HepG2 (cell line): ENCODE data around the gene AHCY. TPM values are rescaled to one million over a fixed set of nuclear protein-coding genes. Genes with fewer than 3 reads are reported as not detected.

Source experiments
- ARNTL ChIP-seq: sonication (generic); formaldehyde crosslinking; IDR thresholded peaks from 2 replicates; pipeline ENCODE4 v1.4.0; 2020; ENCODE audit warnings: mild to moderate bottlenecking, missing genetic modification reagents
- ELF1 ChIP-seq: sonication (generic); formaldehyde crosslinking; IDR thresholded peaks from 2 replicates; pipeline ENCODE4 v1.4.0; 2020; ENCODE audit warnings: missing genetic modification reagents
- GATA4 ChIP-seq: sonication (generic); IDR thresholded peaks from 2 replicates; pipeline ENCODE4 v1.6.1; 2016; ENCODE audit warnings: antibody characterized with exemption, low read depth, borderline replicate concordance
- HMG20B ChIP-seq: conservative IDR thresholded peaks from 2 replicates; pipeline ENCODE4 v1.6.1; 2016; ENCODE audit warnings: missing genetic modification reagents, missing compliant biosample characterization
- KDM3A ChIP-seq: IDR thresholded peaks from 2 replicates; pipeline ENCODE4 v1.6.1; 2018; ENCODE audit warnings: low read depth, missing compliant biosample characterization
- NFRKB ChIP-seq: fragments of 450-650 bp; IDR thresholded peaks from 2 replicates; pipeline ENCODE4 v1.6.1; 2017
- RCOR2 ChIP-seq: IDR thresholded peaks from 2 replicates; pipeline ENCODE4 v1.6.1; 2016; ENCODE audit warnings: missing biosample characterization, missing genetic modification reagents
- SNAPC2 ChIP-seq: sonication (generic); formaldehyde crosslinking; IDR thresholded peaks from 2 replicates; pipeline ENCODE4 v1.8.1; 2022; ENCODE audit warnings: mild to moderate bottlenecking, missing genetic modification reagents
- TSC22D2 ChIP-seq: sonication (generic); formaldehyde crosslinking; IDR thresholded peaks from 2 replicates; pipeline ENCODE4 v1.5.1; 2020; ENCODE audit warnings: missing genetic modification reagents, mild to moderate bottlenecking, borderline replicate concordance
- ZMYM3 ChIP-seq: sonication (generic); formaldehyde crosslinking; IDR thresholded peaks from 2 replicates; pipeline ENCODE4 v1.5.1; 2020; ENCODE audit warnings: mild to moderate bottlenecking, missing genetic modification reagents
- ZNF782 ChIP-seq: sonication (generic); formaldehyde crosslinking; IDR thresholded peaks from 2 replicates; pipeline ENCODE4 v1.4.0; 2020; ENCODE audit warnings: missing genetic modification reagents, mild to moderate bottlenecking, borderline replicate concordance
- polyA plus RNA-seq, 8 experiments: library from polyadenylated mRNA; depleted of rRNA in 3 of 8; stranded (reverse) in 7 of 8; unstranded in 1 of 8; fragments of >200 nt; fragmentation: Illumina TruSeq in 4 of 8; extraction: Trizol in 4 of 8; gene quantifications; 2 replicates each; pipeline versions ENCODE4 v1.2.1 to v1.2.3, GENCODE V29; 2011 to 2016; ENCODE audit warnings: low read depth in 4 of 8, missing spikeins in 1 of 8, mixed read lengths in 1 of 8; ENCODE audit not compliant: insufficient read depth in 1 of 8
- total RNA-seq, 5 experiments: library from RNA; depleted of rRNA; stranded (reverse); fragments of >200 nt; fragmentation: Illumina TruSeq; extraction: Trizol; gene quantifications; 2 replicates each; pipeline ENCODE4 v1.2.3, GENCODE V29; 2016; ENCODE audit warnings: low read depth in 1 of 5
- TF ChIP-seq, protein P1 (sequence below): sonication (generic); formaldehyde crosslinking; IDR thresholded peaks from 2 replicates; pipeline ENCODE4 v1.8.0; 2022; ENCODE audit warnings: missing genetic modification reagents, mild to moderate bottlenecking, moderate library complexity, borderline replicate concordance
- TF ChIP-seq, protein P2 (sequence below): sonication (generic); formaldehyde crosslinking; IDR thresholded peaks from 2 replicates; pipeline ENCODE4 v1.5.0; 2020; ENCODE audit warnings: mild to moderate bottlenecking, missing genetic modification reagents
- TF ChIP-seq, protein P3 (sequence below): sonication (generic); formaldehyde crosslinking; IDR thresholded peaks from 2 replicates; pipeline ENCODE4 v1.4.0; 2020; ENCODE audit warnings: missing genetic modification reagents
- TF ChIP-seq, protein P4 (sequence below): sonication (generic); formaldehyde crosslinking; IDR thresholded peaks from 2 replicates; pipeline ENCODE4 v1.5.0; 2020; ENCODE audit warnings: mild to moderate bottlenecking, missing genetic modification reagents
- TF ChIP-seq, protein P5 (sequence below): IDR thresholded peaks from 2 replicates; pipeline ENCODE4 v1.6.1; 2016; ENCODE audit warnings: missing biosample characterization, missing genetic modification reagents, low read depth

AHCY gene
- total and polyA plus RNA-seq, 2 of the 13 experiments (the other 11 are each of a cell fraction or from before 2014, with no cell fraction given): 407 to 419 TPM

DNA sequence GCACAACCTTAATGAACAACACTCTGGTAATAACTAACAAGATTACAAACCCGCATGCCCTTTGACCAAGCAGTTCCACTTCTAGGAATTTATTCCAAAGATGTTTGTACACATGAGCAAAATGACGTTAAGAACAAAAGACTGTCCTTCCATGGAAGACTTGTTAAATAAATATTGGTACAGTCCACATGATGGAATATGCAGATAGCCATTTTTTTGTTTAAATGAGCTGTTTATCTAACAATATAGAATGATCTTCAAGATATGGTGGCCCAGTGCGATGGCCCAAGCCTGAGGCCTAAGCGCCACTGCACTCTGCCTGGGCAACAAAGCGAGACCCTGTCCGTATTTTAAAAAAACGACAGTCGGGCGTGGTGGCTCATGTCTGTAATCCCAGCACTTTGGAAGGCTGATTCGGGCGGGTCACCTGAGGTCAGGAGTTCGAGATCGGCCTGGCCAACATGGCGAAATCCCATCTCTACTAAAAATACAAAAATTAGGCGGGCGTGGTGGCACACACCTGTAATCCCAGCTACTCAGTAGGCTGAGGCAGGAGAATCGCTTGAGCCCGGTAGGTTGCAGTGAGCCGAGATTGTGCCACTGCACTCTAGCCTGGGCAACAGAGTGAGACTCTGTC lies 7.4 kb upstream of the AHCY start (continued):
- TF ChIP-seq ZNF782 (CRISPR knock-in tag) (no peak; the same call in 1 of the 2 replicates), ZMYM3 (peak; percentile 92), SNAPC2 (no peak), GATA4 (peak; percentile 68), RCOR2 (CRISPR knock-in tag) (peak; percentile 91), KDM3A (CRISPR knock-in tag) (peak; percentile 90), HMG20B (peak; percentile 88), NFRKB (no peak), TSC22D2 (0 out of 2 replicates have a peak, but pooled peaks have one; percentile 27), ELF1 (peak; percentile 51; the same call in 1 of the 2 replicates), ARNTL (CRISPR knock-in tag) (no peak)
- TF ChIP-seq, protein P1, sequence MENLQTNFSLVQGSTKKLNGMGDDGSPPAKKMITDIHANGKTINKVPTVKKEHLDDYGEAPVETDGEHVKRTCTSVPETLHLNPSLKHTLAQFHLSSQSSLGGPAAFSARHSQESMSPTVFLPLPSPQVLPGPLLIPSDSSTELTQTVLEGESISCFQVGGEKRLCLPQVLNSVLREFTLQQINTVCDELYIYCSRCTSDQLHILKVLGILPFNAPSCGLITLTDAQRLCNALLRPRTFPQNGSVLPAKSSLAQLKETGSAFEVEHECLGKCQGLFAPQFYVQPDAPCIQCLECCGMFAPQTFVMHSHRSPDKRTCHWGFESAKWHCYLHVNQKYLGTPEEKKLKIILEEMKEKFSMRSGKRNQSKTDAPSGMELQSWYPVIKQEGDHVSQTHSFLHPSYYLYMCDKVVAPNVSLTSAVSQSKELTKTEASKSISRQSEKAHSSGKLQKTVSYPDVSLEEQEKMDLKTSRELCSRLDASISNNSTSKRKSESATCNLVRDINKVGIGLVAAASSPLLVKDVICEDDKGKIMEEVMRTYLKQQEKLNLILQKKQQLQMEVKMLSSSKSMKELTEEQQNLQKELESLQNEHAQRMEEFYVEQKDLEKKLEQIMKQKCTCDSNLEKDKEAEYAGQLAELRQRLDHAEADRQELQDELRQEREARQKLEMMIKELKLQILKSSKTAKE (CRISPR knock-in tag): peak; percentile 67; the same call in 1 of the 2 replicates
- TF ChIP-seq, protein P2, sequence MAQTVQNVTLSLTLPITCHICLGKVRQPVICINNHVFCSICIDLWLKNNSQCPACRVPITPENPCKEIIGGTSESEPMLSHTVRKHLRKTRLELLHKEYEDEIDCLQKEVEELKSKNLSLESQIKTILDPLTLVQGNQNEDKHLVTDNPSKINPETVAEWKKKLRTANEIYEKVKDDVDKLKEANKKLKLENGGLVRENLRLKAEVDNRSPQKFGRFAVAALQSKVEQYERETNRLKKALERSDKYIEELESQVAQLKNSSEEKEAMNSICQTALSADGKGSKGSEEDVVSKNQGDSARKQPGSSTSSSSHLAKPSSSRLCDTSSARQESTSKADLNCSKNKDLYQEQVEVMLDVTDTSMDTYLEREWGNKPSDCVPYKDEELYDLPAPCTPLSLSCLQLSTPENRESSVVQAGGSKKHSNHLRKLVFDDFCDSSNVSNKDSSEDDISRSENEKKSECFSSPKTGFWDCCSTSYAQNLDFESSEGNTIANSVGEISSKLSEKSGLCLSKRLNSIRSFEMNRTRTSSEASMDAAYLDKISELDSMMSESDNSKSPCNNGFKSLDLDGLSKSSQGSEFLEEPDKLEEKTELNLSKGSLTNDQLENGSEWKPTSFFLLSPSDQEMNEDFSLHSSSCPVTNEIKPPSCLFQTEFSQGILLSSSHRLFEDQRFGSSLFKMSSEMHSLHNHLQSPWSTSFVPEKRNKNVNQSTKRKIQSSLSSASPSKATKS: 0 out of 2 replicates have a peak, but pooled peaks have one; percentile 47
- TF ChIP-seq, protein P3, sequence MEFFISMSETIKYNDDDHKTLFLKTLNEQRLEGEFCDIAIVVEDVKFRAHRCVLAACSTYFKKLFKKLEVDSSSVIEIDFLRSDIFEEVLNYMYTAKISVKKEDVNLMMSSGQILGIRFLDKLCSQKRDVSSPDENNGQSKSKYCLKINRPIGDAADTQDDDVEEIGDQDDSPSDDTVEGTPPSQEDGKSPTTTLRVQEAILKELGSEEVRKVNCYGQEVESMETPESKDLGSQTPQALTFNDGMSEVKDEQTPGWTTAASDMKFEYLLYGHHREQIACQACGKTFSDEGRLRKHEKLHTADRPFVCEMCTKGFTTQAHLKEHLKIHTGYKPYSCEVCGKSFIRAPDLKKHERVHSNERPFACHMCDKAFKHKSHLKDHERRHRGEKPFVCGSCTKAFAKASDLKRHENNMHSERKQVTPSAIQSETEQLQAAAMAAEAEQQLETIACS: no peak
- TF ChIP-seq, protein P4, sequence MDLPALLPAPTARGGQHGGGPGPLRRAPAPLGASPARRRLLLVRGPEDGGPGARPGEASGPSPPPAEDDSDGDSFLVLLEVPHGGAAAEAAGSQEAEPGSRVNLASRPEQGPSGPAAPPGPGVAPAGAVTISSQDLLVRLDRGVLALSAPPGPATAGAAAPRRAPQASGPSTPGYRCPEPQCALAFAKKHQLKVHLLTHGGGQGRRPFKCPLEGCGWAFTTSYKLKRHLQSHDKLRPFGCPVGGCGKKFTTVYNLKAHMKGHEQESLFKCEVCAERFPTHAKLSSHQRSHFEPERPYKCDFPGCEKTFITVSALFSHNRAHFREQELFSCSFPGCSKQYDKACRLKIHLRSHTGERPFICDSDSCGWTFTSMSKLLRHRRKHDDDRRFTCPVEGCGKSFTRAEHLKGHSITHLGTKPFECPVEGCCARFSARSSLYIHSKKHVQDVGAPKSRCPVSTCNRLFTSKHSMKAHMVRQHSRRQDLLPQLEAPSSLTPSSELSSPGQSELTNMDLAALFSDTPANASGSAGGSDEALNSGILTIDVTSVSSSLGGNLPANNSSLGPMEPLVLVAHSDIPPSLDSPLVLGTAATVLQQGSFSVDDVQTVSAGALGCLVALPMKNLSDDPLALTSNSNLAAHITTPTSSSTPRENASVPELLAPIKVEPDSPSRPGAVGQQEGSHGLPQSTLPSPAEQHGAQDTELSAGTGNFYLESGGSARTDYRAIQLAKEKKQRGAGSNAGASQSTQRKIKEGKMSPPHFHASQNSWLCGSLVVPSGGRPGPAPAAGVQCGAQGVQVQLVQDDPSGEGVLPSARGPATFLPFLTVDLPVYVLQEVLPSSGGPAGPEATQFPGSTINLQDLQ: no peak; the same call in 1 of the 2 replicates
- TF ChIP-seq, protein P5, sequence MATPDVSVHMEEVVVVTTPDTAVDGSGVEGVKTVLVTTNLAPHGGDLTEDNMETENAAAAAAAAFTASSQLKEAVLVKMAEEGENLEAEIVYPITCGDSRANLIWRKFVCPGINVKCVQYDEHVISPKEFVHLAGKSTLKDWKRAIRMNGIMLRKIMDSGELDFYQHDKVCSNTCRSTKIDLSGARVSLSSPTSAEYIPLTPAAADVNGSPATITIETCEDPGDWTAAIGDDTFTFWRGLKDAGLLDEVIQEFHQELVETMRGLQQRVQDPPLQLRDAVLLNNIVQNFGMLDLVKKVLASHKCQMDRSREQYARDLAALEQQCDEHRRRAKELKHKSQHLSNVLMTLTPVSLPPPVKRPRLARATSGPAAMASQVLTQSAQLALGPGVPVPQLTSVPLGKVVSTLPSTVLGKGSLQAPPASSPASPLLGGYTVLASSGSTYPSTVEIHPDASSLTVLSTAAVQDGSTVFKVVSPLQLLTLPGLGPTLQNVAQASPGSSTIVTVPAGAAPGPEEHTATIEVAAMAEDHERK: no peak
